ENCODE results near the gene TMEM87A.
"Not testable (repeated sequence)": the region's sequence is repeated elsewhere in the genome, so short reads cannot be mapped to it uniquely, and the experiment has no call there.

Gene TMEM87A

DNA sequence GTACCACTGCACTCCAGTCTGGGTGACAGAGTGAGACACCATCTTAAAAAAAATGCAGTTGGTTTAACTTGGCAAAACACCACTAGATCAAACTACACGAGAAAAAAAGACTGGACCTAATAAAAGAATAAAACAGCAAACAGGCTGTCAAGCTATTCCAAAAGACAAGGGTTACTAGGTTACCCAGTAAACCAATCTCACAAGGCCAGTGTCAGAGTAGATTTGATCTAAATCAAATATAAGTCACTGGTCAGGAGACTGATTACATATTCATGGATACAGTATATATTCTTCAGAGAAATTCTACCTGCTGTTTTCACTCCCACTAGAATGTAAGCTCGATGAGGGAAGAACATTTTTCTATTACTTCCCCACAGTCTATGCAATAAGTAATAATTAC, 2.7 kb downstream of the TMEM87A start:
- DNase-seq, result no peak

- no peak for DNase-seq
Measured at GRCh38 chr15:42267286-42267685, 5.9 kb downstream of the TMEM87A start.

DNA sequence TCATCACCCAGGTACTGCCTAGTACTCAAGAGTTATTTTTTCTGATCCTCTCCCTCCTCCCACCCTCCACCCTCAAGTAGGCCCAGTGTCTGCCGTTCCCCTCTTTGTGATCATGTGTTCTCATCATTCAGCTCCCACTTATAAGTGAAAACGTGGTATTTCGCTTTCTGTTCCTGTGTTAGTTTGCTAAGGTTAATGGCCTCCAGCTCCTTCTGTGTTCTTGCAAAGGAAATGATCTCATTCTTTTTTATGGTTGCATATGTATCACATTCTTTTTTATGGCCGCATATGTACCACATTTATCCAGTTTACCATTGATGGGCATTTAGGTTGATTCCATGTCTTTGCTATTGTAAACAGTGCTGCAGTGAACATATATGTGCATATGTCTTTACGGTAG, 8.4 kb downstream of the TMEM87A start:
- no peak for DNase-seq

DNA sequence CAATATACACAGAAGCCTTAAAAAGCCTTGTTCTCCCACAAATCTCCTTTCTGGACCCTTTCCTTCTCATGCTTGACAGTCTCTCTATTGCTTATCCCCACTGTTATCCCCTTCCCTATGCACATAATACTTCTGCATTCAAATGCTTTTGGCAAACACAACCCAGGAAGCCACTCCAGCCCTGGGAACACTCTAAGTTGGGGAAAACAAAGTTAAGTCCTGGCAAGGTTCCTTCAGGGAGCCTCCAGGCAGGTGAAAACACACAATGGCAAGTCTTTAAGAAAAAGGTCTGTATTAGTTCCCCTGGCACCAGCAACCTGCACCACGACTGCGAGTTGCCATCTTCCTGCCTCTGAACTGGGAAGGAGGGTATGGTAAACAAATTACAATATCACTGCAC, 19.9 kb downstream of the TMEM87A start:
- no peak for DNase-seq

GRCh38 chr15:42240823-42241222, 32.4 kb downstream of the TMEM87A start:
- no peak for DNase-seq

DNA sequence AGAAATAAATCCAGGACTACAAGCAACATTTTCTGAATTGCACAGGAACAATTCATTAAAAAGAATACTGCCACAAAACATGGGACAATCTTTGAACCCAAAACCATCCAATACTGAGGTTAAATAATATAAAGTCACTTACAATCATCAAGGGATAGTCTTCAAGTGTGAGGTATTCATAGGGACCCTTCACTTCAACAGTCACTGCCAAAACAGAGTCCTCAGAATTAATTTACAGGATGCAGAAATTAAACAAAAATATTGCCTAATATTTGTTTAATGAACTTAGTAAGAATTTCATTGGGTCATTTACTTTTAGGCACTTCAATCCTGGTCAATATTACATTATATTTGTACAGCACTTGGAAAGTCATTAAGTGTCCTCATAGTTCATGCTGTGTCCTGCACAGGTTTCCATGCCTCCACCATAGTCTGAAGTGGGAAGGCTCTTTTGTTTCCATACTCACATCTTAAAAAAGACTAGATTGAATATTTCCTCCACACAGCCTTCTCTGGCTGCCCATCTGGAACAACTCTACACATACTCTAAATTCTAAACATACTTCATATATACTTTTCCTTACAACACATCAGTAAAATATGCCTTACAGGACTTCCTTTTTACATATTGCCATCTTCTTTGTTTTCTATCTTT, 33.6 kb downstream of the TMEM87A start:
- no peak for DNase-seq

GRCh38 chr15:42233107-42233506, 40.1 kb downstream of the TMEM87A start:
- no peak for DNase-seq

DNA sequence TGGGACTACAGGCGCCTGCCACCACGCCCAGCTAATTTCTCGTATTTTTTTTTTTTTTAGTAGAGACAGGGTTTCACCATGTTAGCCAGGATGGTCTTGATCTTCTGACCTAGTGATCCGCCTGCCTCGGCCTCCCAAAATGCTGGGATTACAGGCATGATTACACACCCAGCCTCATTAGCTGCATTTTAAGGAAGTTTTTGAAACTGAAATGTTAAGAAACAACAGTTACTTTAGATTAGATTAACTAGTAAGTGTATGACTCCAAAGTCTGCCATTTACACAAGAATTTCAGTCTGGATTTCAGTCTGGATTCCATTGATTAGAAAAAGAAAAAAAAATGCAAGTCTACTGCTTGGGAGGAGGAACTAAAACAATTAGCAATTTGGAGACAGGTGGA, 40.6 kb downstream of the TMEM87A start:
- DNase-seq, result no peak

DNA sequence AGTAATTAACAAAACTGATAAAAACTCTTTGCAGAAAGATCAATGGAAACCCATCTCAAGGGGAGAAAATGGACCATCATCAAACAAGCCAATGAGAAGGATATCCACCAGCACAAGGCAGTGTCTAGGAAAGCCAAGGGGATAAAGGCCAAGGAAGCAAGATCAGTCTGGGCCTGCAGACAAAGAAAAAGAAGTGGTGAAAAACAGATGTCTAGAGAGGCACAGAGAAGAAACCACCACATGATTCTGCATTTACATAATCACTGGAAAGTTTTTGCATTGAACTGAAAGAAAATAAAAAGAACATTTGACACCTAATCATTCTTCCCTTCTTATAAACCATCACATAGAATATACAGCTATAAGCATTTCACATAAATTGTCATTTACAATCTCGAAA, 42.1 kb downstream of the TMEM87A start:
- DNase-seq, result no peak

DNA sequence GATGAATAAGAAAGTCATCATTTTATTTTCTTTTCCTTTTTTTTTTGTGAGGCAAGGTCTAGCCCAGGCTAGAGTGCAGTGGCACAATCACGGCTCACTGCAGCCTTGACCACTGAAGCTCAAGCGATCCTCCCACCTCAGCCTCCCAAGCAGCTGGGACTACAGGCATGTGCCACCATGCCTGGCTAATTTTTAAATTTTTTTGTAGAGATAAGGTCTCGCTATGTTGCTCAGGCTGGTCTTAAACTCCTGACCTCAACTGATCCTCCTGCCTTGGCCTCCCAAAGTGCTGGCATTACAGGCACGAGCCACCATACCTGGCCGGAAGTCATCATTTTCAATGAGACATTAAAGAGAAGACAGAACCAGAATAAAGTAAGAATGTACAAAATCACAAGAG, 44.3 kb downstream of the TMEM87A start:
- DNase-seq, result not testable (repeated sequence)

DNA sequence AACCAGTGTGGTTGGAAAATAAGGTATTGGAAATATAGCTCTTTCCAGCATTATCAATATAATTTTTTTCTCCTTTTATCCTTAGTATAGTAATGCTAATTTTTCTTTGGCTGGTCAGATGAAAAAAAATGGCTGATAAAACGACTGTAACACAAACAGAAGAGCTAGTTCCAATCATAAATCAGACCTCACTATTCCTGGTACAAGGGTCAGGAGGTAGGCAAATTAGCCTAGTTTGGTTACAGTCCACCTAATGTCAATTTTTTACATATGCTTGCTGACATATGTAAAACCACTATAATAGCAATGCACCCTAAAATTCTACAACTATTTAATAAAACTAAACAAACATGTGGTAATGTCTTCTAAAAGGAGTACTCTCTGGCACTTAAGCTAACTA, 45.2 kb downstream of the TMEM87A start:
- DNase-seq, result no peak

GRCh38 chr15:42226648-42227047, 46.6 kb downstream of the TMEM87A start:
- no peak for DNase-seq

DNA sequence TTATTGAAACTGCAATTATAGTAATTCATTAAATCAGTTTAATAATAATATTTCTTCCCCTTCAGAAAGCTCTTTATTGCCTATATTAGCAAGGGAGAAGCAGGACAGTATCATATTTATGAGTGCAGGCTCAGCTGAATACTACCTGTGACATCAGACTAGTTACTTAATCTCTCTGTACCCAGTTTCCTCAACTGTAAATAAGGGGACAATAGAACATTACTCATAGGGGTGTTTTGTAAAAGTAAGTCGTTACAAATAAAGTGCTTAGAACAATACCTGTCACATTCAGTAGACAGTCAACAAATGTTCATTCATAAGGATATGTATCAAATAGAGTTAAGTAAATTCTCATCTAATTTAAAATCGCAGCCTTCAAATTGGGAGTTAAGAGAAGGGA, 53.0 kb downstream of the TMEM87A start:
- no peak for DNase-seq

DNA sequence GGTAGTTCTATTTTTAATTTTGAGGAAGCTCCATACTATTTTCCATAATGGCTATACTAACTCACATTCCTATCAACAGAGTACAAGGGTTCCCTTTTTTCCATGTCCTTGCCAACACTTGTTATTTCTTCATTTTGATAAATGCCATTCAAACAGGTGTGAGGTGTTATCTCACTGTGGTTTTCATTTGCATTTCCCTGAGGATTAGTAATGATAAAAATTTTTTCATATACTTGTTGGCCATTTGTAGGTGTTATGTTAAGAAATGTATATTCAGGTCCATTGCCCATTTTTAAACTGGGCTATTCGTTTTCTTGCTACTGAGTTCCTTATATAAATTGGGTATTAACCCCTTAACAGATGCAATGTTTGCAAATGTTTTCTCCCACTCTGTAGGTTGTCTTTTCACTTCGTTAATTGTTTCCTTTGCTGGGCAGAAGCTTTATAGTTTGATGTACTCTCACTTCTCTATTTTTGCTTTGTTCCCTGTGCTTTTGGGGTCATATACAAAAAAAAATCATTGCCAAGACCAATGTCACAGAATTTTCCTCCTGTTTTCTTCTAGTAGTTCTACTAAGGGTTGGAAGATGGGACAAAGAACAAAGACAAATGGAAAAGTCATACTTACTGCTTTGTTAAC, 54.2 kb downstream of the TMEM87A start:
- DNase-seq, result no peak

DNA sequence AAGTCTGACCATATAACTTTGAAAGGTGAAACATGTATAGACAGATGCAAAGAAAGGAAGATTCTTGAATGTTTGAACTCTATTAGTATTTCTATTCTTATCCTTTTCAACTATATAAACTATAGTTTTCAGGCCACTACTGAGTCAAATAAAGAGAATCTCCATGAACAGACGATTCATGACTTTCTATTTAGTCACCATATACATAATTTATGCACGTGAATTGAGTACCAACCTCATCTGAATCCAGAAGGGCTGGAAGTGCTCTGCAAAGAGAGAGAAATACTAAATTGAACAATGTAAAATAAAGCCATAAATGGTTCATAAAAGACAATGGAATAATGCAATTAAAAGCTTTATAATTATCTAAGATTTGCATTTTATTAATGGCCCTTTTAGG, 55.7 kb downstream of the TMEM87A start:
- DNase-seq, result no peak

DNA sequence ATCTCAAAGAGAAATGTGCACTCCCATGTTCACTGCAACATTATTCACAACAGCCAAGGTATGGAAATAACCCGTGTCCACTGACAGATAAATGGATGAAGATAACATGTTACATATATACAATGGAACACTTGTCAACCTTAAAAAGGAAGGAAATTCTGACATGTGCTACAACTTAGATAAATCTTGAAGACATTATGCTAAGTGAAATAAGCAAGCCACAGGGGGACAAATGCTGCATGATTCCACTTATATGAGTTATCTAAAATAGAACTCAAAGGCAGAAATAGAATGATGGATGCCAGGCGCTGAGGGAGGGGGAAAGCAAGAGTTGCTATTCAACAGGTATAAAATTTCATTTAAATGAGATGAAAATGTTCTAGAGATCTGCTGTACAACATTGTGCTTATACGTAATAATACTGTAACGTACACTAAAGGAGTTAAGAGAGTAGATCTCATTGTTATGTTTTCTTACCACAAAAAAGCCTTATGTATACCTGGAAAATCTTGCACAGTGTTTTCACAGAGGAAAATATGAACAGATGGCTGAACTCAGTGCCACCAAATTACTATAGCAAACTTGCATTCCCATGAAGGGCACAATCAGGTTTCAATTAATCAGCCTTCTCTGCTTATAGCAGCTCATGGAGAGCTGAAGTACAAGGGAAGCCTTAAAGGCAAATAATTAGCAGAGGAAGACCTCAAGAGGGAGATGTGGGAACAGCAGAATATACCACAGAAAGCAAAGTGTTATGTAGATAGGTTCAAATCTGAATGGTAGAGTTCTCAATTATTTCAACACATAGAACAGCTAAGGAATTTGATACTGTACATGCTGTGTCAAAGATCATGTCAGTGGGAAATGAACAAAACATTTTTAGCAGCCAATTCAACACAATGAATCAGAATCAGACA, 57.1 kb downstream of the TMEM87A start:
- DNase-seq, result no peak

- DNase-seq, result no peak
Measured at GRCh38 chr15:42214600-42214999, 58.6 kb downstream of the TMEM87A start.

- no peak for DNase-seq
Measured at GRCh38 chr15:42213511-42213910, 59.7 kb downstream of the TMEM87A start.

DNA sequence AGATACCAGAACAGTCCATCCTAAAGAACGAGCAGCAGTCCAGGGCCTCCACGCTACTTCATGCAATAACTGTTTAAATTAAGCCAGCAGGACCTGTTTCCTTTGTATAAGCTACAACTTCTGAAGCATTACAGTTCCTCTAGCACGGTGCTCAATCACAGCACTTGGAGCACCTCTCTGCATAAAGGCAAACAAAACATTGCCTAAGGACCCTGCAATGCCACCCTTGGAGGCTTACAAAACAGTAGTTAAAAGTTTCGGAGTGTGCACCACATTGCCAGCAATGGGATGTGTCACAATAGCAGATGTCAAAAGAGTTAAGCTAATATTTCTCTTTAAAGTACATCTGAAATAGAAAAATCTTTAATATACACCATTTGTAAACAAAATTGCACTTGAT, 62.5 kb downstream of the TMEM87A start:
- no peak for DNase-seq

DNA sequence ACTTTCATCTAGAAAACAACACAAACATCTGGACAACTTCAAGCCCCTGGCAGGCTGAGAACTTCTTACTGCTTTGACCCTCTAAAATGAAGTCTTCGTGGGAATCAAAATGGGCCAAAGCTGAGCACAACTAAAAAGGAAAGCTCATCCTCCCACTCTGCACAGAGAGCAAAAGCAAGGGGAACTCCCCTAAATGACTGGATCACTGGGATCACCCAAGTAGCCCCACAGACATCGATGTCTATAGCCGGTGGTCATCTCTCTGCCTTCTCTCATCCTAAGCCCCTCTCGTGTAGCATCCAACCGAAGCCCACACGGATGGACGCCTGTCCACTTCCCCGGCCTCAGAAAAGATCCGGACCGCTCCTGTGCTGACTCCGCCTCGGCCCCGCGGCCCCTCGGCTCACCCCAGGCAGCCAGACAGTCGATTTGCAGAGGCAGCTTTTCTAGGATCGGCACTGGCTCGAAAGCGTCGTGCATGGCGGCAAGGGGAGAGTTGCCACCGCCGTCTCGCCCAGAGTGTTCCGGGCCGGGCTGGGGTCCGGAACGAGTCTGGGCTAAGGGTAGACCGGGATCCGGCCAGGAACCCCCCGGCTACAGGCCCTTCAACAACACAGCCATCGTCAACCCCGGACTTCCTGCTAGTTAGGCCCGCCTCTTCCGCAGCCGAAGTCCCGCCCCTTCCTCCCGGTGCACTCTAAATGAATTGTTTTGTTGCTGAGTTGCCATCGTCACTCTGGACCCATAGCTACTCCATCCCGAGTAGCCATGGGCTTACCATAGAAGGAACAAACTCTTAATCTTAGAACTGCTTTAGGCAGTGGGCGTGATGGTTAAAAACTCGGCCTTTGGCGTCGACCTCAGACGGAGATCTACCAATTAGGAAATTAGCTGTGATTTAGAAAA, 65.3 kb downstream of the TMEM87A start, which contains the start of gene VPS39:
Gene VPS39 (minus strand): TSS at position 631 of the 906 bp plus-strand sequence. CDS start 151 bp downstream, at position 480.
- DNase-seq, result peak; percentile 84

DNA sequence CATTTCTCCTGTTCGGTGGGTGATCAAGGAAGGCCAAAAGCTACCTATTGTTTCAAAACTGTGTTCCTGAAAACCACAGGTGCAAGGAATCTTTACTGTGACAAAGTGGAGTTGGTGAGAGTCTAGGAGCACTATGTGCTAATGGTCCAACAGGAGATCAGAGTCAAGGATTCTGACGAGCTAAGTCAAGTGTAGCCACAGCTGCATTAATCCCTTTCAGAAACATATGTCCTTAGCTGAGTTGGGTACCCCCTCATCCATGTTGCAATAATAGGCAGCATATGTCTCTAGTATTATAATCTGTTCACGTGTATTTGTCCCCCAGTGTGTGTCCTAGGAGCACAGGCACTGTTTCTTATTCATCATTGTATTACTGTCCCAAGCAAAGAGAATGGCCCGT, 66.8 kb downstream of the TMEM87A start:
- no peak for DNase-seq

GRCh38 chr15:42203891-42204290, 69.3 kb downstream of the TMEM87A start:
- DNase-seq, result no peak

GRCh38 chr15:42202653-42203052, 70.6 kb downstream of the TMEM87A start:
- DNase-seq, result no peak
